ENCODE results near the gene SNCAIP.

DNA sequence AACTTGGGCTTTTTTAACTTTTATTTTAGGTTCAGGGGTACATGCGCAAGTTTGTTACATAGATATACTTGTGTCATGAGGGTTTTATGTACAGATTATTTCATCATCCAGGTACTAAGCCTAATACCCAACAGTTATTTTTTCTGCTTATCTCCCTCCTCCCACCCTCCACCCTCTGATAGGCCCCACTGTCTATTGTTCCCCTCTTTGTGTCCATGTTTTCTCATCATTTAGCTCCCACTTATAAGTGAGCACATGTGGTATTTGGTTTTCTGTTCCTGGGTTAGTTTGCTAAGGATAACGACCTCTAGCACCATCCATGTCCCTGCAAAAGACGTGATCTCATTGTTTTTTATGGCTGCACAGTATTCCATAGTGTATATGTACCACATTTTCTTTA, 172.1 kb downstream of the SNCAIP start:
- TF ChIP-seq, protein P1, sequence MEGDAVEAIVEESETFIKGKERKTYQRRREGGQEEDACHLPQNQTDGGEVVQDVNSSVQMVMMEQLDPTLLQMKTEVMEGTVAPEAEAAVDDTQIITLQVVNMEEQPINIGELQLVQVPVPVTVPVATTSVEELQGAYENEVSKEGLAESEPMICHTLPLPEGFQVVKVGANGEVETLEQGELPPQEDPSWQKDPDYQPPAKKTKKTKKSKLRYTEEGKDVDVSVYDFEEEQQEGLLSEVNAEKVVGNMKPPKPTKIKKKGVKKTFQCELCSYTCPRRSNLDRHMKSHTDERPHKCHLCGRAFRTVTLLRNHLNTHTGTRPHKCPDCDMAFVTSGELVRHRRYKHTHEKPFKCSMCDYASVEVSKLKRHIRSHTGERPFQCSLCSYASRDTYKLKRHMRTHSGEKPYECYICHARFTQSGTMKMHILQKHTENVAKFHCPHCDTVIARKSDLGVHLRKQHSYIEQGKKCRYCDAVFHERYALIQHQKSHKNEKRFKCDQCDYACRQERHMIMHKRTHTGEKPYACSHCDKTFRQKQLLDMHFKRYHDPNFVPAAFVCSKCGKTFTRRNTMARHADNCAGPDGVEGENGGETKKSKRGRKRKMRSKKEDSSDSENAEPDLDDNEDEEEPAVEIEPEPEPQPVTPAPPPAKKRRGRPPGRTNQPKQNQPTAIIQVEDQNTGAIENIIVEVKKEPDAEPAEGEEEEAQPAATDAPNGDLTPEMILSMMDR (IDR thresholded peaks at IDR 0.05): no peak
- TF ChIP-seq POLR2A (IDR thresholded peaks at IDR 0.05): no peak
- TF ChIP-seq POLR2AphosphoS5 (IDR thresholded peaks at IDR 0.05): no peak

Data from suprapubic skin (tissue), 4 donors.